Spleen (tissue), 13 donors: Measurements from ENCODE around the gene OR52H1. TPM values are rescaled to one million over a fixed set of nuclear protein-coding genes. Genes with fewer than 3 reads are reported as not detected.

Experiments used
- DNase-seq: peaks from one replicate; pipeline ENCODE4 v3.0.0-alpha.2; 2020
- H3K27ac ChIP-seq, 8 donors: fragments of 200-600 bp; sonication (generic) in 7 of 8; 1 replicate in 4 of 8; 2 replicates in 4 of 8; pipeline versions ENCODE4 v1.5.0 to v1.8.0; 2016 to 2021; ENCODE audit warnings: inconsistent platforms in 4 of 8, mild to moderate bottlenecking in 4 of 8, moderate library complexity in 1 of 8
- H3K27me3 ChIP-seq, 7 donors: fragments of 200-600 bp; sonication (generic) in 6 of 7; replicated peaks in 1 of 7; 1 replicate in 4 of 7; 2 replicates in 3 of 7; pipeline versions ENCODE4 v1.5.0 to v1.8.0; 2016 to 2021; ENCODE audit warnings: inconsistent platforms in 3 of 7, mild to moderate bottlenecking in 1 of 7
- H3K36me3 ChIP-seq, 6 donors: fragments of 200-600 bp; sonication (generic) in 5 of 6; 1 replicate in 4 of 6; 2 replicates in 2 of 6; pipeline versions ENCODE4 v1.5.0 to v1.8.0; 2016 to 2021; ENCODE audit warnings: inconsistent platforms in 2 of 6
- H3K4me1 ChIP-seq, 6 donors: fragments of 200-600 bp; sonication (generic) in 5 of 6; 1 replicate in 3 of 6; 2 replicates in 3 of 6; pipeline versions ENCODE4 v1.5.0 to v1.8.0; 2016 to 2021; ENCODE audit warnings: inconsistent platforms in 3 of 6
- H3K4me3 ChIP-seq, 8 donors: fragments of 200-600 bp; sonication (generic) in 7 of 8; 1 replicate in 4 of 8; 2 replicates in 4 of 8; pipeline versions ENCODE4 v1.5.0 to v1.8.0; 2016 to 2021; ENCODE audit warnings: inconsistent platforms in 4 of 8, mild to moderate bottlenecking in 4 of 8, moderate library complexity in 2 of 8
- H3K9me3 ChIP-seq, 8 donors: fragments of 200-600 bp; sonication (generic) in 7 of 8; 1 replicate in 4 of 8; 2 replicates in 4 of 8; pipeline versions ENCODE4 v1.5.0 to v1.8.0; 2016 to 2021; ENCODE audit warnings: inconsistent platforms in 4 of 8
- CTCF ChIP-seq, 11 experiments: fragments of 200-600 bp in 7 of 11; fragments of 450-650 bp in 4 of 11; sonication (generic) in 4 of 11; IDR thresholded peaks in 8 of 11; conservative IDR thresholded peaks in 3 of 11; 1 replicate in 7 of 11; 2 replicates in 4 of 11; pipeline versions ENCODE4 v1.4.0 to v1.8.0; 2016 to 2021; ENCODE audit warnings: antibody characterized with exemption in 11 of 11, inconsistent platforms in 4 of 11, mild to moderate bottlenecking in 1 of 11
- POLR2A ChIP-seq, 3 donors: fragments of 450-650 bp; IDR thresholded peaks; one replicate each; pipeline ENCODE4 v1.5.1; 2017; ENCODE audit warnings: antibody characterized with exemption in 3 of 3, mild to moderate bottlenecking in 1 of 3
- POLR2AphosphoS5 ChIP-seq, 3 donors: sonication (generic); formaldehyde crosslinking; IDR thresholded peaks; one replicate each; pipeline ENCODE4 v1.5.1; 2017; ENCODE audit warnings: antibody characterized with exemption in 3 of 3
- WGBS, 5 donors: extraction: QIAGEN DNeasy Blood & Tissue Kit in 3 of 5; methylation state at CpG; one replicate each; pipeline versions ENCODE4 v1.1.5 to v1.1.7; 2013 to 2018; 5-methylcytosine and 5-hydroxymethylcytosine counted together
- intact Hi-C: fragments of 100-400 bp; cut with DNase I; formaldehyde crosslinking; loops from one replicate; pipeline ENCODE4 v1.15.0; 2023; ENCODE audit warnings: low total_unique reads
- long read RNA-seq, 2 donors: transcript quantifications; one replicate each; lab custom pipeline, GENCODE V29; 2026
- polyA plus RNA-seq, 3 donors: library from polyadenylated mRNA; stranded (reverse); fragments of 200-250 nt; gene quantifications; one replicate each; pipeline ENCODE4 v1.2.1, GENCODE V29; 2013
- total RNA-seq, 7 donors: library from RNA; depleted of rRNA in 3 of 7; stranded (reverse); fragments of >200 nt in 3 of 7; fragmentation: NEBNext Ultra II Directional in 4 of 7; extraction: Animal tissue kit (Norgen Biotek cat#: 25700) in 4 of 7; gene quantifications; one replicate each; pipeline versions ENCODE4 v1.1.0 to v1.2.1, GENCODE V29; 2016 to 2021
- donor health status: healthy with polysubstance abuse.
- donor health status: DM: no; HTN: no; CAD: no; lungs with moderate emphysema.
- donor health status: DM: no; HTN: no; CAD: no.
- donor health status: Bipolar disorder and iron deficiency.
- donor health status: healthy.
- donor health status: DM: no; HTN: no; CAD: no.
- donor health status: DM: yes; HTN: yes; CAD: no.

OR52H1 gene
- total RNA-seq (1 to 10 TPM in 3 of 7 donors, under 1 TPM in 4; 0.27 to 3.3 (median 0.80) TPM), polyA plus RNA-seq (not detected)
- long read RNA-seq, donor 1: 0 reads
- long read RNA-seq, donor 2: 0 reads

GRCh38 chr11:5548440-5548839 is at the start of gene OR52H1:
Gene OR52H1, minus strand, starts transcription at chr11:5548540. Its CDS starts 3,035 bp downstream, at chr11:5545505.
- intact Hi-C loops: no loop called here
- DNase-seq: no peak
- WGBS, 5 donors: 45 to 81% (median 57%) methylated on average over 1 of the region's 1 CpG

GRCh38 chr11:5597953-5598352 is 49.6 kb upstream of the OR52H1 start:
- WGBS, 5 donors: 65 to 91% (median 77%) methylated on average over 3 of the region's 3 CpGs
- Histone ChIP-seq H3K27me3 (peaks cover 0 to 7% (median 0%) of the 10 kb centered on the region in 7 donors), H3K36me3 (no peaks in the 10 kb centered on the region), H3K27ac (no peak overlapping the region), H3K4me1 (peaks cover 0 to 26% (median 8%) of the 10 kb centered on the region in 6 donors), H3K9me3 (no peaks in the 10 kb centered on the region), H3K4me3 (peak overlapping the region in 1 of 8 donors; percentile 2)
- intact Hi-C loops: loop anchor here (5.0 kb wide), 1 partner anchor 209 kb away; the partner anchor contains the start of gene OR52N2
- DNase-seq: no peak
- no peak for TF ChIP-seq CTCF (IDR thresholded peaks at IDR 0.05 in 8 of 11, conservative IDR thresholded peaks at IDR 0.05 in 3 of 11)
- no peak for TF ChIP-seq POLR2A (IDR thresholded peaks at IDR 0.05)
- no peak for TF ChIP-seq POLR2AphosphoS5 (IDR thresholded peaks at IDR 0.05)

More at GRCh38 chr11:5548440-5548839, at the start of gene OR52H1:
- H3K4me3 ChIP-seq: no peak within 1 kb of the TSS
- no peaks in the 10 kb centered on the region for H3K4me1 ChIP-seq
- H3K9me3 ChIP-seq: no peaks in the 10 kb centered on the region
- no peak within 1 kb of the TSS for H3K27ac ChIP-seq
- H3K27me3 ChIP-seq: no peaks in the 10 kb centered on the region
- no peaks in the 10 kb centered on the region for H3K36me3 ChIP-seq
- TF ChIP-seq POLR2AphosphoS5 (IDR thresholded peaks at IDR 0.05) (no peak), CTCF (IDR thresholded peaks at IDR 0.05 in 8 of 11, conservative IDR thresholded peaks at IDR 0.05 in 3 of 11) (no peak), POLR2A (IDR thresholded peaks at IDR 0.05) (no peak)

GRCh38 chr11:5596607-5597201 is 48.4 kb upstream of the OR52H1 start, which contains the start of gene TRIM6:
Gene TRIM6, plus strand, starts transcription at chr11:5596637. Its CDS starts 261 bp downstream, at chr11:5596898.
- Histone ChIP-seq H3K4me1 (peaks cover 0 to 26% (median 8%) of the 10 kb centered on the region in 6 donors), H3K4me3 (peak within 1 kb of the TSS in 6 of 8 donors; percentile 11 to 66 (median 34)), H3K27ac (peak within 1 kb of the TSS in 2 of 8 donors; percentile 39 to 49), H3K9me3 (no peaks in the 10 kb centered on the region), H3K36me3 (no peaks in the 10 kb centered on the region), H3K27me3 (peaks cover 0 to 7% (median 0%) of the 10 kb centered on the region in 7 donors)
- intact Hi-C loops: loop anchor here (5.0 kb wide), 1 partner anchor 211 kb away; the partner anchor contains the start of gene OR52N2
- DNase-seq: peak; percentile 84
- WGBS, 5 donors: 9 to 17% (median 12%) methylated on average over 15 to 20 of the region's 20 CpGs
- TF ChIP-seq POLR2AphosphoS5 (IDR thresholded peaks at IDR 0.05) (peak in 2 of 3 donors; percentile 30 to 49), POLR2A (IDR thresholded peaks at IDR 0.05) (no peak)

GRCh38 chr11:5593146-5593545 is 44.8 kb upstream of the OR52H1 start:
- TF ChIP-seq POLR2A (IDR thresholded peaks at IDR 0.05): no peak
- TF ChIP-seq CTCF (IDR thresholded peaks at IDR 0.05 in 8 of 11, conservative IDR thresholded peaks at IDR 0.05 in 3 of 11): no peak
- TF ChIP-seq POLR2AphosphoS5 (IDR thresholded peaks at IDR 0.05): no peak
- DNase-seq: no peak
- no peak overlapping the region for H3K27ac ChIP-seq
- no peaks in the 10 kb centered on the region for H3K9me3 ChIP-seq
- no peak overlapping the region for H3K4me3 ChIP-seq
- H3K27me3 ChIP-seq: peaks cover 0 to 7% (median 0%) of the 10 kb centered on the region in 7 donors
- intact Hi-C loops: no loop called here
- peaks cover 0 to 20% (median 6%) of the 10 kb centered on the region in 6 donors for H3K4me1 ChIP-seq
- H3K36me3 ChIP-seq: no peaks in the 10 kb centered on the region
- WGBS, 5 donors: 36 to 60% (median 50%) methylated on average over 1 of the region's 1 CpG
